GM19239 (cell line): ENCODE results near the gene PDGFA.
A peak's percentile ranks its signal among the peaks of the same experiment; 100 is the strongest.

Experiments
- DNase-seq: peaks from one replicate; pipeline ENCODE4 v3.0.0; 2011; ENCODE audit warnings: low spot score; ENCODE audit not compliant: insufficient read length
- FAIRE-seq: peaks from 2 replicates; lab custom pipeline; 2011; peaks lifted over from hg19 to GRCh38; lab: Jason Lieb, UNC

PDGFA gene

GRCh38 chr7:538764-539685 lies 19.4 kb upstream of the PDGFA start:
- DNase-seq (no peak), FAIRE-seq (no peak)

- no peak for DNase-seq
- FAIRE-seq = no peak
Measured at GRCh38 chr7:537911-538634, 18.4 kb upstream of the PDGFA start.

- DNase-seq (no peak), FAIRE-seq (no peak)
Measured at GRCh38 chr7:536231-536630, 16.6 kb upstream of the PDGFA start.

- DNase-seq (no peak), FAIRE-seq (no peak)
Measured at GRCh38 chr7:534959-535358, 15.3 kb upstream of the PDGFA start.

GRCh38 chr7:534075-534474 lies 14.4 kb upstream of the PDGFA start:
- FAIRE-seq = no peak

GRCh38 chr7:533266-533665 lies 13.6 kb upstream of the PDGFA start:
- FAIRE-seq = no peak
- DNase-seq = no peak

More at GRCh38 chr7:534075-534474, 14.4 kb upstream of the PDGFA start:
- no peak for DNase-seq

- DNase-seq (no peak), FAIRE-seq (no peak)
Measured at GRCh38 chr7:532379-533143, 12.9 kb upstream of the PDGFA start.

- no peak for DNase-seq
- FAIRE-seq = no peak
Measured at GRCh38 chr7:531777-532176, 12.1 kb upstream of the PDGFA start.

- FAIRE-seq (no peak), DNase-seq (no peak)
Measured at GRCh38 chr7:528451-528850, 8.8 kb upstream of the PDGFA start.

GRCh38 chr7:527723-528122 lies 8.1 kb upstream of the PDGFA start:
- DNase-seq (no peak), FAIRE-seq (no peak)

GRCh38 chr7:526460-527034 lies 6.9 kb upstream of the PDGFA start:
- FAIRE-seq (no peak), DNase-seq (no peak)

- FAIRE-seq (no peak), DNase-seq (no peak)
Measured at GRCh38 chr7:525740-526139, 6.1 kb upstream of the PDGFA start.

GRCh38 chr7:524800-525199 lies 5.2 kb upstream of the PDGFA start:
- DNase-seq = no peak
- no peak for FAIRE-seq

GRCh38 chr7:523347-524336 lies 4.0 kb upstream of the PDGFA start:
- FAIRE-seq (no peak), DNase-seq (no peak)

GRCh38 chr7:522951-523314 lies 3.3 kb upstream of the PDGFA start:
- no peak for FAIRE-seq
- no peak for DNase-seq

GRCh38 chr7:522071-522950 lies 2.7 kb upstream of the PDGFA start:
- DNase-seq = peak; percentile 62
- FAIRE-seq = no peak

- DNase-seq (peak; percentile 64), FAIRE-seq (peak; percentile 8)
Measured at GRCh38 chr7:521221-522070, 1.8 kb upstream of the PDGFA start.
